Osteoblast (primary cell): Measurements from ENCODE around the gene KRTAP29-1. TPM values are rescaled to one million over a fixed set of nuclear protein-coding genes. Genes with fewer than 3 reads are reported as not detected.

Source experiments
- DNase-seq: peaks from one replicate; pipeline ENCODE4 v3.0.0; 2011; ENCODE audit warnings: low spot score, mixed read lengths; ENCODE audit not compliant: insufficient read length; ENCODE audit errors: missing footprints
- H2AFZ ChIP-seq: 2 replicates; pipeline ENCODE4 v1.6.0; 2011; ENCODE audit warnings: mild to moderate bottlenecking, low read length
- H3K27ac ChIP-seq: 2 replicates; pipeline ENCODE4 v1.5.1; 2011; ENCODE audit warnings: mild to moderate bottlenecking, low read depth, low read length, moderate library complexity
- H3K27me3 ChIP-seq: 2 replicates; pipeline ENCODE4 v1.6.0; 2012; ENCODE audit warnings: mild to moderate bottlenecking, control low read depth, inconsistent platforms, low read length, moderate library complexity; ENCODE audit not compliant: insufficient read depth
- H3K36me3 ChIP-seq: 2 replicates; pipeline ENCODE4 v1.5.1; 2011; ENCODE audit warnings: mild to moderate bottlenecking, low read length, control low read depth, moderate library complexity; ENCODE audit not compliant: insufficient read depth
- H3K4me1 ChIP-seq: 2 replicates; pipeline ENCODE4 v1.5.1; 2011; ENCODE audit warnings: mild to moderate bottlenecking, low read length, control low read depth, moderate library complexity; ENCODE audit not compliant: insufficient read depth
- H3K4me2 ChIP-seq: 2 replicates; pipeline ENCODE4 v1.6.0; 2011; ENCODE audit warnings: mild to moderate bottlenecking, low read length; ENCODE audit not compliant: insufficient read depth
- H3K4me3 ChIP-seq: fragments of 200-600 bp; sonication (generic); 3 replicates; pipeline ENCODE4 v1.5.1; 2012; ENCODE audit warnings: mild to moderate bottlenecking, low read length, inconsistent platforms; ENCODE audit not compliant: insufficient read depth
- H3K79me2 ChIP-seq: 2 replicates; pipeline ENCODE4 v1.6.0; 2012; ENCODE audit warnings: mild to moderate bottlenecking, low read length, control low read depth, inconsistent platforms; ENCODE audit not compliant: insufficient read depth
- H3K9me3 ChIP-seq: 2 replicates; pipeline ENCODE4 v1.5.1; 2011; ENCODE audit warnings: low read depth, low read length, control low read depth
- H4K20me1 ChIP-seq: 2 replicates; pipeline ENCODE4 v1.6.0; 2012; ENCODE audit warnings: mild to moderate bottlenecking, low read length, control low read depth; ENCODE audit not compliant: insufficient read depth
- CTCF ChIP-seq: IDR thresholded peaks from 2 replicates; pipeline ENCODE4 v1.5.1; 2011; ENCODE audit warnings: mild to moderate bottlenecking, low read depth, low read length, moderate library complexity; ENCODE audit errors: extremely low read depth
- total RNA-seq: library from RNA; depleted of rRNA; stranded (reverse); fragments of >200 nt; gene quantifications from 2 replicates; pipeline ENCODE4 v1.2.3, GENCODE V29; 2012

Gene KRTAP29-1
- total RNA-seq, 1 donor, result not detected

DNA sequence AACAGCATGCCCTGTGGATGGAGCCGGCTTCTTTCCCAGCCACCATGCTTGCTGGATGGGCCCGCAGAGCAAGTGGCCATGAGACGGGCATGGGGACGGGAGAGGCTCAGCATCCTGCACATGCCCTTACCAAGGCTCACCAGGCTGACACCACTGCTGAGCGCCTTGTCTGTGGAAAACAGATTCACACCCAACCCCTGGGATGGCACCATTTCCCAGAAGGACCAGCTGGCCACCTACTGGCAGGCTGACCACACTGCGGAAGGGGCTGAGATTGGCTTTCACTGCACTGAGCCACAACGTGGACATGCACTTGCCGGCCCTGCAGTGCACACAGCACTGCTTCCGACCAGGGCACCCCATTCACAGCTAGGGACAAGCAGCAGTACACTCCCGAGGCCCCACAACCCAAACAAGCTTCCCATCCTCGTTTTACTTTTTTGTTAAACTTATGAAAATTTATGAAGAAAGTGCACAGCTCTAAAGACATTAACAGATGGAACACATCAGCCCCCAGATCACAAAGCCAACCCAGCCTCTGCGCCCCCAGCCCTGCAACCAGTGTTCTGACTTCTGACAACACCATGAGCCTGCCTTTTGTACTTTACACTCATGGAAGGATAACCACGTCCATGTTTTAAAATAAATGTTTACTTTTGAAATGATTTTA is 26.8 kb upstream of the KRTAP29-1 start:
- H3K9me3 ChIP-seq, result no peaks in the 10 kb centered on the region
- H3K79me2 ChIP-seq, result no peaks in the 10 kb centered on the region
- no peaks in the 10 kb centered on the region for H4K20me1 ChIP-seq
- H3K4me1 ChIP-seq, result no peaks in the 10 kb centered on the region
- H3K4me3 ChIP-seq, result no peak overlapping the region
- no peak overlapping the region for H3K4me2 ChIP-seq
- TF ChIP-seq CTCF, result peak; percentile 81
- H3K27ac ChIP-seq, result no peak overlapping the region
- peak overlapping the region; percentile 21 for H2AFZ ChIP-seq
- no peaks in the 10 kb centered on the region for H3K36me3 ChIP-seq
- DNase-seq, result peak; percentile 95
- no peaks in the 10 kb centered on the region for H3K27me3 ChIP-seq

GRCh38 chr17:41328207-41328606 is 25.6 kb upstream of the KRTAP29-1 start:
- no peak for TF ChIP-seq CTCF
- Histone ChIP-seq H3K4me1 (no peaks in the 10 kb centered on the region), H3K27me3 (no peaks in the 10 kb centered on the region), H3K4me3 (no peak overlapping the region), H3K4me2 (no peak overlapping the region), H3K79me2 (no peaks in the 10 kb centered on the region), H2AFZ (no peak overlapping the region), H3K36me3 (no peaks in the 10 kb centered on the region), H3K27ac (no peak overlapping the region), H3K9me3 (no peaks in the 10 kb centered on the region), H4K20me1 (no peaks in the 10 kb centered on the region)
- no peak for DNase-seq

GRCh38 chr17:41327411-41328120 is 24.9 kb upstream of the KRTAP29-1 start:
- Histone ChIP-seq H3K4me3 (no peak overlapping the region), H3K79me2 (no peaks in the 10 kb centered on the region), H4K20me1 (no peaks in the 10 kb centered on the region), H3K27me3 (no peaks in the 10 kb centered on the region), H2AFZ (peak overlapping the region; percentile 0), H3K9me3 (no peaks in the 10 kb centered on the region), H3K4me1 (no peaks in the 10 kb centered on the region), H3K36me3 (no peaks in the 10 kb centered on the region), H3K4me2 (no peak overlapping the region), H3K27ac (no peak overlapping the region)
- TF ChIP-seq CTCF, result no peak
- no peak for DNase-seq
